ENCODE data around the gene BCAN. TPM values are rescaled to one million over a fixed set of nuclear protein-coding genes. Genes with fewer than 3 reads are reported as not detected.

The BCAN gene
- total RNA-seq, 1 donor from 2014 or later = 52.2 TPM

GRCh38 chr1:156642265-156643048 lies 540 bp downstream of the BCAN start:
- FAIRE-seq = no peak

GRCh38 chr1:156643049-156643777 lies 1.3 kb downstream of the BCAN start:
- DNase-seq (ENCODE audit: low spot score in 2 of 2) = no peak
- no peak for FAIRE-seq

More at GRCh38 chr1:156642265-156643048, 540 bp downstream of the BCAN start:
- DNase-seq (ENCODE audit: low spot score in 2 of 2) = no peak

GRCh38 chr1:156643778-156644092 lies 1.8 kb downstream of the BCAN start:
- DNase-seq (ENCODE audit: low spot score in 2 of 2) (no peak), FAIRE-seq (no peak)

GRCh38 chr1:156644146-156644545 lies 2.2 kb downstream of the BCAN start:
- FAIRE-seq (no peak), DNase-seq (ENCODE audit: low spot score in 2 of 2) (no peak)

GRCh38 chr1:156644640-156645039 lies 2.7 kb downstream of the BCAN start:
- FAIRE-seq = no peak

GRCh38 chr1:156645056-156645455 lies 3.1 kb downstream of the BCAN start:
- FAIRE-seq = no peak
- no peak for DNase-seq (ENCODE audit: low spot score in 2 of 2)

More at GRCh38 chr1:156644640-156645039, 2.7 kb downstream of the BCAN start:
- no peak for DNase-seq (ENCODE audit: low spot score in 2 of 2)

GRCh38 chr1:156645666-156646065 lies 3.7 kb downstream of the BCAN start:
- FAIRE-seq (no peak), DNase-seq (ENCODE audit: low spot score in 2 of 2) (no peak)

- no peak for FAIRE-seq
- DNase-seq (ENCODE audit: low spot score in 2 of 2) = no peak
Measured at GRCh38 chr1:156646738-156647211, 4.9 kb downstream of the BCAN start.

- DNase-seq (ENCODE audit: low spot score in 2 of 2) (no peak), FAIRE-seq (no peak)
Measured at GRCh38 chr1:156647351-156647750, 5.4 kb downstream of the BCAN start.

GRCh38 chr1:156648496-156648895 lies 6.6 kb downstream of the BCAN start:
- DNase-seq (ENCODE audit: low spot score in 2 of 2) (no peak), FAIRE-seq (no peak)

- no peak for DNase-seq (ENCODE audit: low spot score in 2 of 2)
- no peak for FAIRE-seq
Measured at GRCh38 chr1:156648951-156649350, 7.0 kb downstream of the BCAN start.

- FAIRE-seq (no peak), DNase-seq (ENCODE audit: low spot score in 2 of 2) (no peak)
Measured at GRCh38 chr1:156652131-156652991, 10.4 kb downstream of the BCAN start.

- no peak for FAIRE-seq
- DNase-seq (ENCODE audit: low spot score in 2 of 2) = no peak
Measured at GRCh38 chr1:156652992-156653355, 11.1 kb downstream of the BCAN start.

- FAIRE-seq (no peak), DNase-seq (ENCODE audit: low spot score in 2 of 2) (no peak)
Measured at GRCh38 chr1:156654700-156655099, 12.8 kb downstream of the BCAN start.

GRCh38 chr1:156655151-156655903 lies 13.4 kb downstream of the BCAN start:
- no peak for FAIRE-seq

GRCh38 chr1:156655904-156656516 lies 14.1 kb downstream of the BCAN start:
- DNase-seq (ENCODE audit: low spot score in 2 of 2) = no peak
- FAIRE-seq = no peak

More at GRCh38 chr1:156655151-156655903, 13.4 kb downstream of the BCAN start:
- DNase-seq (ENCODE audit: low spot score in 2 of 2) = no peak

GRCh38 chr1:156656806-156657740 lies 15.2 kb downstream of the BCAN start:
- DNase-seq (ENCODE audit: low spot score in 2 of 2) = peak; percentile 81 to 91
- no peak for FAIRE-seq

GRCh38 chr1:156657741-156658319 lies 15.9 kb downstream of the BCAN start:
- FAIRE-seq = no peak

More at GRCh38 chr1:156657741-156658319, 15.9 kb downstream of the BCAN start:
- no peak for DNase-seq (ENCODE audit: low spot score in 2 of 2)
